ENCODE data around the gene YTHDF1. TPM values are rescaled to one million over a fixed set of nuclear protein-coding genes. Genes with fewer than 3 reads are reported as not detected.
"Not testable (repeated sequence)": the region's sequence is repeated elsewhere in the genome, so short reads cannot be mapped to it uniquely, and the experiment has no call there.

The YTHDF1 gene
- total RNA-seq: 29.1 TPM

DNA sequence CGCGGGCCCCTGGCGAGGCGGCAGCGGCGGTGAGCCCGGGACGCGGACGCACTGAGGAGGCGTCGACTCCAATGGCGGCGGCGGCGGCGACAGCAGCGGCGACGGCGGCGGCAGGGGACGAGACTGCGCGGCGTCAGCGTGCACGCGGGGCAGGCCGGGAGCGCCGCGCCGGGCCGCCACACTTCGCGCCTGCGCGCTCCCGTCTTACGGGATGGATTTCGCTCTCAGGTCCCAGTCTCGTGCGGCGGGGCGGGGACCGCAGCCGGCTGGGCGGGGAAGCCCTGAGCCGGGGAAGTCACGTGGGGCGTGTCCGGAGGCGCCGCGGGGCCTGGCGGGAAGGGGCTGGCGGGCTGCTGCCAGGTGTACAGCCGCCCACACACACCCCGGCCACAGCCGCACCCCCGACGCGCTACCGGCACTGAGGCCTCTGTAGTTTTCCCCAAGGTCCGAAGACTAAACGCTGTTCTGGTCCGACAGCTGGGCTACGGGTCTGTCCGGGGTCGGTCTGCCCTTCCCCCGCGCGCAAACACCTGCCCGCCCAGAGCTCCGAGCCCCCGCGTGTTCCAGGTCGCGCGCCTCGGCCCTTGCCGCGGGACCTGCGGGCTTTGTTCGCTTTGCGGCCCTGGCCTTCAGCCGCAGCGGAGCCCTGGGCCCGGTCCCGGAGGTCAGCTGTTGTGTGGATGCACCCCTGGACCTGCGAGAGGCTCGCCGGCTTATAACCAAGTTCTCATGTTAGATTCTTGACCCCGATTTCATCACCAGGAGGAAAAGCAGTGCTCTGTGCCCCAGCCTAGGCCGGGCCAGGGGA is at the start of gene YTHDF1:
Gene YTHDF1, minus strand, starts transcription at position 91 of the 808 bp plus-strand sequence. CDS start 239 bp downstream, outside the sequence.
- peak; percentile 98 for DNase-seq

DNA sequence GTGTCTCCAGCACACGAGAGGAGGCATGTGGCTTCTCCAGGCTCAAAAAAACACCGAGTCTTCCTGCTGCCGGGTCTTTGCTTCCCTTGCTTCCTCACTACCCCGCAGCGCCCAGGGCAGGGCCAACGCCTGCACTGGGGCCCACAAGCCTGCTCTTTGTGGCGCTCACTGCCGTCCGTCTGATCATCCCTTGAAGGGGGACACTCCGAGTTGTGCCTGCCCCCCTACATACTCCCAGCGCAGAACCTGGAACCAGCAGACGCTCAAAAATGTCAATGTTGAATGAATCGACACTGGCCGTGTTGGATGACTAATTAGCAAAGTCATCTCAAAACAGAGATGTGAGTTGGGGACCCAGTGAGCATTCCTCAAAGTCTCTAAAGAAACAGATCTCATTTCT is 48.6 kb upstream of the YTHDF1 start:
- peak; percentile 76 for DNase-seq

DNA sequence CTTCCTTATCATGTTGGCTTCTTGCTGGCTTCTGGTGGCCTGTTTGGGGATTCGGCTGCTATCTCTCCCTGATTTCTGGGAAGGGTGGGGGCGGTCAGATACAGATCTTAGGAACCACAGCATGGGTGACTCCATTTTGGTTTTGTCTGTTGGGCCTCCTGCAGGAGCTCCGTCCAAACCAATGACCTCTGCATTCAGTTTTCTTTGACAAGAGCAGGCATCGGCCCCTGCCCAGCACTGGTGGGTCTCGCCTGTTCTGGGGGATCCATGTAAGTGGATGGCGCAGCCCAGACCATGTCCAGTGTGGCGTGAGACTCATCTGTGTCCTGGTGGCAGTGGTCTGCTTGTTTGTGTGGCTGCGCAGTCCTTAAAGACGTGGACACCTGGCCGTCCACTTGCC is 48.1 kb upstream of the YTHDF1 start:
- no peak for DNase-seq

DNA sequence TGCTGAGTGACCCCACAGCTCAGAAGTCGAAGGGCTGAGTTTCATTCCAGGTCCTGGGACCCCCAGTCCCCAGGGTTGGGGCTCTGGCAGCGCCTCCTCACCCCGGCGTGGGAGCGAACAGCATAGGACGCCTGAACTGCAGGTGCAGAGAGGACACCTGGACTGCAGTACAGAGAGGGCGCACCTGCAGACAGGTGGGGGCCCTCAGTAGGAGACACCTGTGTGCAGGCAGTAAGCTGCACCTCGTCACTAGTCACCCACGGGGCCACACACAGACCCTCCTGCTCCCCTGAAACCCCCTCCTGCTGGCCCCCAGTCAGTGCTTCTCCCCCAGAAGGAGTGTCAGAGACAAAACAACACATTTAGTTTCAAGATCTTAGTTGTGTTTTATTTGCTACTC is 46.9 kb upstream of the YTHDF1 start:
- no peak for DNase-seq

DNA sequence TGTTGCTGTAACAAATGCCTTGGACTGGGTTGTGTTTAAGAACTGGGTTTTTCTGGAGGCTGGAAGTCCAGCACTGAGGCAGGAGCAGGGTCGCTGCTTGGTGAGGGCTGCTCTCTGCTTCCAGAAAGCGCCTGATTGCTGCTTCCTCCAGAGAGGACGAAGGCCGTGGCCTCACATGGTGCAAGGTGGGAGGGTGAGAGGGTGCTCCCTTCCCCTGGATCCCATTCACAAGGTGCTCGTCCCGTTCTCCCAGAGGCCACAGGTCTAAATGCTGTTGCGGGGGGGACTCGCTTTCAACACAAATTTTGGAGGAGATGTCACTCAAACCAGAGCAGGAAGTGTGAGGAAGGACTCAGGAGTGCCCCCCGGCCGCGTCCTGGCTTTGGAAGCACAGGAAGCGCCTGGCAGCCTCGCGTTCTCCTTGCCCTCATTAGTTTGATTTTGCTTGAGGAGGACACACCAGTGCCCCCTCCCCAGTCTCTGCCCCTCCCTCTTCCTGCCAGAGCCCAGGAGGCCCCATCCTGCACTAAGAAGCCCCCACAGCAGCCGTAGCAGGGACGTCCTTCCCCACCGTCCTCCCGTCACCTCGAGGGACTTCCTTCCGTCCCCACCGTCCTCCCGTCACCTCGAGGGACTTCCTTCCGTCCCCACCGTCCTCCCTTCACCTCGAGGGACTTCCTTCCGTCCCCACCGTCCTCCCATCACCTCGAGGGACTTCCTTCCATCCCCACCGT is 46.0 kb upstream of the YTHDF1 start:
- no peak for DNase-seq

DNA sequence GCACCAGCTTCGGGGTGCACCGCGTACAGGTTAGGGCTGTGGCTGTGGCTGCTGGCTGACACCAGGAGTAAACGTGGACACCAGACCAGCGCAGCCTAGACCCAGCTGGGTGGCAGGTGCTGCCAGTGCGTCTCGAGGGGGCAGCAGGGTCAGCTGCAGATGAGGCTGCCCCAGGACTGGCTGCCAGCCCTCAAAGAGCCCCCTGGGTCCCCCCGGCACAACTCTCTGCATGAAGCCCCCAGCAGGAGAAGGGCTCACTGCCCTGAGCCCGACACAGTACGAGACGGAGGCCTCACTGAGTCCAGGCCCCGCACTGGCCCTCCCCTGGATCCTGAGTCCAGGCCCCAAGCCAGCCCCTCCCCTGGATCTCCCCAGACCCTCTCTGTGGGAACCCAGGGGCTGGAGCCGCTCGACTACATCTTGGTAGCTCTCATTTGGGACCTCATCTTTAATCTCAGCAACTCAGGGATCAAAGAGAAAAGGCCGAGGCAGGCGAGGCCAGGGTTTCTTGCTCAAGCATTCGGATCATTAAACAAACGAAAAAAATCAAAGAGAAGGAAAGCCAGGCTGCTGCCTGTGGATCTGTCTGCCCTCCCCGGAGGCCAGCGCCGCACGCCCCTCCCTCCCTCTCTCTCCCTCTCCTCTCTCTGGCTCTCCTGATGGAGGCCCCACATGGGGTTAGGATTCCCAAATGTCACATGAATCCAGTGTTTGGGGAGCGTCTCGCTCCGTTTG is 45.3 kb upstream of the YTHDF1 start:
- peak; percentile 68 for DNase-seq

DNA sequence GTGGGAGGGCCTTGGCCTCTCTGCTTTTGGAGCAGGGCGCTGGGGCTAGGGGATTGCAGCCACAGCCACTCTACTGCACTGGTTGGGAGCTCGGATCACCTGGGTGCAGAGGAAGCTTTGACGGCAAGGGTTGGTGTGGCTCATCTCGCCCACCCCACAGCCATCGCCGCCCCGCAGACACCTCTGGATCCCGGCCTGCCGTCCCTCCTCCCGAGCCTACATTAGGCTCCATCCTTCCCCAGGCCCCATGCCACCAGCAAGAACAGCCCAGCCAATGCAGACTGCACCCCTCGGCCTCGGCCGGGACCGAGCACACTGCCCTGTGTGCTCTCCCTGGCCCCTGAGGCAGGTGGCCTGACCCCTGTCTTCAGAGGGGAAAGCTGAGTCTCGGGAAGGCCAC is 44.6 kb upstream of the YTHDF1 start:
- DNase-seq: no peak

DNA sequence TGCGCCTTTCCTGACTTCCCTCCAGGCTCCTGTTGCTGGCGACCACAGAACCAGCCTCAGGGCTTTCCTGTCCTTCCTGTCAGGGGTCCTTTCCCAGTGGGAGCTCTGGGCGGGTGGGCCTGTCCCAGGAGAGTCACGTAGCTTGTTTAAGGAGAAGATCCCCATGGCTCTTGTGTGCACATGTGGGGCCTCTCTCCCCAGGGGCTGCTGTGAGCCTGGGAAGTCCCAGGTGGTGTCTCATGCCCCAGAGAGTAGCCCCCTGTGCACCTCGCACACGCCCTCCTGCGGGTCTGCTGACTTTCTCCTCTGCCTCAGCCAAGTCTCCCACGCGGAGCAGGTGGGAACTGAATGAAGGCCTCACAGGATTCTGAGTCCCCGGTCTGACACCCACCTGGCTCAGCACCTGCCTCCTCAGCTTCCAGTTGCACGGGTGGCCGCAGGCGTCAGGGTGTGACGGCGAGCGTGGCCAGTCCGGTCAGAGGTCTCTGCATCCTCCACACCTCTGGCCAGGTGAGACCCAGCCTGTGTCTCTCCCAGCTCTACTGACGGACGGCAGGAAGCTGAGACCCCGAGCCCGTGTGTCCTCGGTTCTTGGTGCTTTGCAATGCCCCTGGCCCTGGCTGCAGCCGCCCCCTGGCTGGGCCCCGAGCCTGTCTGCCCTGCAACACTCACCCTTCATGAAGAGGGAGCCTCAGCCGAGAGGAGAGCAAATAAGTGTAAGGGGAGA is 44.0 kb upstream of the YTHDF1 start:
- no peak for DNase-seq

DNA sequence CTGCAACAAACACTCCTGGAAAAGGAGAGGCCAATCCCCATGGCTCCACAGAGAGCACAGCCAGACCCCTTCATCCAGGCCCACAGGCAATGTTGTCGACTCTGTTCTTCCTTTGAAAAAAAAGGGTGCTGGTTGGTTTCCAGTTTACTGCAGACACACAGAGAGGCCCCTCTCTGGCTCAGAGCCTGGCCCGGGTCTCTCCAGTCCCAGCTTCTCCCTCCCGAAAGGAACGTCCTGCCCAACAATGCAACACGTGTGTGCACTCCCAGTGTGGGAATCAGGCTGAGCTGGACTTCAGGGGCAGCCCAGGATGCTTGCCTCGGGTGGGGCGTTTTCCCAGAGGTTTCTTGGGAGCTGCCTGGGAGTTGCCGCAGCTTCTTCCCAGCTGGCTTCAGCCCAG is 42.9 kb upstream of the YTHDF1 start:
- peak; percentile 93 for DNase-seq

DNA sequence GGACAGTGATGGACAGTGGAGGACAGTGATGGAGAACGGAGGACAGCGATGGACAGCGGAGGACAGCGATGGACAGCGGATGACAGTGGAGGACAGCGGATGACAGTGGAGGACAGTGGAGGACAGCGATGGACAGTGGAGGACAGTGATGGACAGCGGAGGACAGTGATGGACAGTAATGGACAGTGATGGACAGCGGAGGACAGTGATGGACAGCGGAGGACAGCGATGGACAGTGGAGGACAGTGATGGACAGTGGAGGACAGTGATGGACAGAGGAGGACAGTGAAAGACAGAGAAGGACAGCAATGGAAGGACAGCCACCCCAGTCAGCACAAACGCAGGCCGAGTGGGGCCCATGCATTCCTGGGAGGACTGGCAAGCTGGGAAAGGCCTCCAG is 41.7 kb upstream of the YTHDF1 start:
- DNase-seq: no peak

DNA sequence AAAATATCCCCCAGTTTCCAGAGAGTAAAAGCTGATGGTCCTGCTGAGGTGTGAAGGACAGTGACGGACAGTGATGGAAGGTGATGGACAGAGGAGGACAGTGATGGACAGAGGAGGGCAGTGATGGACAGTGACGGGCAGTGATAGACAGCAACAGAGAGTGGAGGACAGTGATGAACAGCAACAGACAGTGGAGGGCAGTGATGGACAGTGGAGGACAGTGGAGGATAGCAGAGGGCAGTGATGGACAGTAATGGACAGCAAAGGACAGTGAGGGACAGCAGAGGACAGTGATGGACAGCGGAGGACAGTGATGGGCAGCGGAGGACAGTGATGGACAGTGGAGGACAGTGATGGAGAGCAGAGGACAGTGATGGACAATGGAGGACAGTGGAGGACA is 41.0 kb upstream of the YTHDF1 start:
- DNase-seq: no peak

DNA sequence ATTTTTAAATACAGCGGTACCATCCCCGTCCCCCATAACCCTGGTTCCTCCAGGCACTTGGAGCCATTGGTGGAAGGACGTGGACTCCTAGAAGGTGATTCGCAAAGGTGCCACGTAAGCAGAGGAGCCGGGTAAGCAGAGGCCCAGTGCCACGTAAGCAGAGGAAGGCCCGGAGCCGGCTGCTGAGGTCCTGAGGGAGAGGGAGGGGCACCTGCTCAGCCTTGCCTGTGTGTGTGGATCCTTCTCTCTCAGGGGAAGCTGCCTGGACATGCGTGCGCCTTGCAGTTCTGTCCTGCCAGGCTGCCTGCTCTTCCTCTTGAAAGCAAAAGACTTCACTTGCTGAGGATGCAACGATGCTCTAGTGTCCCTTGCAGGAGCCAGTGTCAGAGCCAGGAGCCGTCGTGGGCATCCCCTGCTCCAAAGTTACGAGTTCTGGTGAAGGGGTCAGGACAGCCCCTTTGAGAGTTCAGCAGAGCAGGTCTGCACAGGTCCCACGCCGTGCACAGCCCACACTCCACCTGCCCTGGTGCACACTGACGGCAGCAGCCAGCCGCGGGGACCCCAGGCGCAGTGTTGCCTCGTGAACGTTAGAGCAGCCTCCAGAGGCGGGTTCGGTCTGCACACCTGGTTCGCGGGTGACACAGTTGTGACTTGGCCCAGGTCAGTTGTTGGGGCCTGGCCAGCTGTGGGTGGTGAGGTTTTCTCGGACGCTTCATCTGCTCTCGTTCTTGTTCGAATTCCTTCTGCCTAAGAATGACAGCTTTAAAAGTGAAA is 40.2 kb upstream of the YTHDF1 start:
- no peak for DNase-seq

DNA sequence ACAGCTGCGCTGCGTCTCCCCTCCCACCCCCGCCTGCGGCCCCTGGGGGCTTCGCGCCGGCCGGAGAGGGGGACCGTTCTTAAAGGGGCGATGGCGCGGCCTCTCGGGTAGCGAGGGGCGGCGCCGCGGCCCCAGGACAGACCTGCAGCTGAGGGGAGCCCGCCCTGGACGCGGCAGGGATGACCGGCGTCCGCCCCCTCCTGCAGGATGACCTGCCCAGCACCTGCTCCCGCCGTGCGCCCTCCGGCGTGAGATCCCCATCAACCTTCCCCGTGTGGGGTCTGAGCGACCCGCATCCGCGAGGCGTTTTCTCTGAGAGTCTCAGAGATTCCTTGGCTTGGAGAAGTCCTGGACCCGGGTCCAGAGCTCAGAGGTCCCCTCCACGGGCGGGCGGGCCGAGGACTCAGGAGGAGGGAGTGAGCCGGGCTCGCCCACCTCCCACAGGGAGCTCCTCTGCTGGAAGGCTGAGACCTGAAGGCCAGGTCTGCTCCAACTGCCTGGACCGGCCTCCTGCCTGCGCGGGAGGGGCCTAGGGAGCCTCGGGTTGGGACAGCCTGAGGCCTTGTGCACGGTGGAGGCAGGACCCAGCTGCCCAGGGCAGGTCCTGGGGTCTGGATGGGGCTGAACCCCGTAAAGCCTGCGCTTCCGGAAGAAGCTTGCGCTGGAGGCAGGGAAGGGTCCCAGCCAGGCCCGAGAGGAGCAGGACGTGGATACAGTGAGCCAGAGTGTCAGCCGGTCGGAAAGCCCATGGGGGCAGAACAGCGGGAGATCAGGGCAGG is 38.9 kb upstream of the YTHDF1 start:
- peak; percentile 86 for DNase-seq

DNA sequence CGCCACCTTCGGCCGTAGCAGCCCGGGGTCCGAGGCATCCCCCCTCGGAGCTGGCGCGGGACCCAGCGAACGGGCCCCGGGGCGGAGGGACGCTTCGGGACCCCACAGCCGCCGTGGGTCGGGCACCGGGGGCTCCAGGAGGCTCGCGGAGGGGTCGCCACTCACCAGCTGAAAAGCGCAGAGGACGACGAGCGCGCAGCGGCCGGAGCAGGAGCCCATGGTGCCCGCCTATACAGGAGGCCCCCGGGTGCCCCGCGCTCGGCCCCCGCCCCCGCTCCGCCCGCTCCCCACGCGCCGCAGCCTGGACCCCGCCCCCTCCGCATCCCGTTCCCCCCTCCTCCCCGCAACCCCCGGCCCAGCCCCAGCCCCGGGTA is 38.3 kb upstream of the YTHDF1 start, which contains the start of gene NKAIN4:
Gene NKAIN4, minus strand, starts transcription at position 232 of the 374 bp plus-strand sequence. Its CDS starts 13 bp downstream, at position 219.
- DNase-seq: no peak

DNA sequence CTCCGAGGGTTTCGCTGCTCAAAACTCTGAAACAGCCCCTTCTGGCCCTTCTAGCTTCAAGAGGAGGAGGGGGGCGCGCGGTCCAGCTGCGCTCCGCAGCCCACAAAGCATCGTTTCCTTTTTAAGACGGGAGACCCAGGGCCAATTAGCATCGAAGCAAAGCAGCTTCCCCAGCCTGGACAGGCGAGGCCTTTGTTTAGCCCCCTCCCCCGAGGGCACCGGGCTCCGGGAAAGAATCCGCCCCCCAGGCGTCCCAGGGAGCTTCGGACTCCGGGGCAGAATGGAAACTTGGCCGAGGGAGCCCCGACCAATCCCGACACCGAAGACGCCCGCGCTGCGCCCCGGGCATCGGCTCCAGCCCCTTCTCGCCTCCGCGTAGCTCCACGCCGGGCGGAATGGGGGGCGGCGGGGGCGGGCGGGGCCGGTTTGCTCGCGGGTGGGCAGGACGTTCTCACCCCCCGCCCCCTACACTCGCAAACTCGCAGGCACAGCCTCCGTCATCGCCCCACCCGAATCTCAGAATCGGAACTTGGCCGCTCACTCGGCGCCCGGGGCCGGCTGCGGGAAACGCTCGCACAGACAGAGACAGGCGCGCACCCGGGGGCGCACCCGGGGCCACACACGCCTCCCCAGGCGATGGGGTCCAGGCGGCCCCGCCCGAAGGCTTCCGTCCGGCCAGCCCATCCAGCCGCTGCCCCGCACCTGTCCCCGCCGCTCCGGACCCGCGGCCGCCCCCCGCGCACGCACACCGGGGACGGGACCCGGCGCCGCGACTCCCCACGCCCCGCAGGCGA is 37.7 kb upstream of the YTHDF1 start:
- peak; percentile 85 for DNase-seq

DNA sequence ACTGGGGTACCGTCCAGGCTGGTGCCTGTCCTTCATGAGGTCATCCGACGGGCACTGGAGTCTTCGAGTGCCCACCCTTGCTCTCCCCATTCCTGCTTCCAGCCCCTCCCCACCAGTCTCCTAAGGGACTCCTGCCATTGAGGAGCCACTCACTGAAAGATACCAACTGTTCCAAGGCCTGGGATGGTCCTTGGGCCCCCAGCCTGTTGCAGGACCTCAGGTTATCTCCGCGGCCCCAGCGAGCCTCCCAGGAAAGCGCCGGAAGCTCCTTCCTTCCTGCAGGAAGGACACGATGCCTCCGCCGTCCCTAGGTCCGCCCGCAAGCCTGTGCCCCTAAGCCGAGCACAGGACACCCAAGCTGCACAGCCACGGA is 37.1 kb upstream of the YTHDF1 start:
- no peak for DNase-seq

DNA sequence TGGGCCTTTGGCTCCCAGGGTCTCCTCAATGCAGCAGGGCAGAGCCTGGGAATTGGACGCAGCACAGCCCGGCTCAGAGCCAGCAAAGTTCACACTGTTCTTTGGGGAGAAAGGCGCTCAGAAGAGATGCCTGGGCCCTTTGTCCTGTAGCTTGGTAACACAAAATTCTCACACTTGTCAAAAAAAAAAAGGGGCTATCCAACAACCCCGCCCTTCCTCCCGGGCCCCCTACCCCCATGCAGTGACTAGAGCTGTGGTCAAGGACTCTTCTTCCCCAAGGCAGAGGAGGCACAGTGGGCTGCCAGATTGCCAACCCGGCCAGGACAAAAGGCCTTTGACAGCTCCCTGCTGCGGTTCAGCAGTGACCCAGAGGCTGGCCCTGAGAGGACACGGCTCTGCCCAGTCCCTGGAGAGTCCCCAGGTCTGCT is 36.4 kb upstream of the YTHDF1 start:
- no peak for DNase-seq

DNA sequence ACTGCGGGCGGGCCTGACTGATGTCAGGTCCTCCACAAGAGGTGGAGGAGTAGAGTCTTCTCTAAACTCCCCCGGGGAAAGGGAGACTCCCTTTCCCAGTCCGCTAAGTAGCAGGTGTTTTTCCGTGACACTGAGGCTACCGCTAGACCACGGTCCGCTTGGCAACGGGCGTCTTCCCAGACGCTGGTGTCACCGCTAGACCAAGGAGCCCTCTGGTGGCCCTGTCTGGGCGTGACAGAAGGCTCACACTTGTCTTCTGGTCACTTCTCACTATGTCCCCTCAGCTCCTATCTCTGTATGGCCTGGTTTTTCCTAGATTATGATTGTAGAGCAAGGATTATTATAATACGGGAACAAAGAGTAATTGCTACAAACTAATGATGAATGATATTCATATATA is 35.4 kb upstream of the YTHDF1 start:
- not testable (repeated sequence) for DNase-seq

DNA sequence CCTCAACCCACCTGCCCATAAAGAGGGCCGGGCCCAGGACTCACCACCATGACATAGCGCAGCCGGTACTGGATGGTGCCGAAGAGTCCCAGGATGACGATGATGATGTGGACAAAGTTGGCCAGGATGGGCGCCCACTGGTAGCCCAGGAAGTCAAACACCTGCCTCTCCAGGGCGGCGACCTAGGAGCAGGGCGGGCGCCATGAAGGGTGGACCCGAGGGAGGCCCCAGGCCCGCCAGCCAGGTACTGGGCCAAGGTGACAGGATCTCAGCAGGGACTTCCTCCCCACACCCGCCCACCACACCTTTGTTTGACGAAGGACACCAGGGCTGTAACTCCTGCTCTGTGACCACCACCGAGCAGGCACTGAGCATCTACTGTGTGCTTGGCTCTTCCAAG is 34.0 kb upstream of the YTHDF1 start:
- DNase-seq: no peak
